ENCODE measurements around the gene NT5E.
A peak's percentile ranks its signal among the peaks of the same experiment; 100 is the strongest.

NT5E gene

DNA sequence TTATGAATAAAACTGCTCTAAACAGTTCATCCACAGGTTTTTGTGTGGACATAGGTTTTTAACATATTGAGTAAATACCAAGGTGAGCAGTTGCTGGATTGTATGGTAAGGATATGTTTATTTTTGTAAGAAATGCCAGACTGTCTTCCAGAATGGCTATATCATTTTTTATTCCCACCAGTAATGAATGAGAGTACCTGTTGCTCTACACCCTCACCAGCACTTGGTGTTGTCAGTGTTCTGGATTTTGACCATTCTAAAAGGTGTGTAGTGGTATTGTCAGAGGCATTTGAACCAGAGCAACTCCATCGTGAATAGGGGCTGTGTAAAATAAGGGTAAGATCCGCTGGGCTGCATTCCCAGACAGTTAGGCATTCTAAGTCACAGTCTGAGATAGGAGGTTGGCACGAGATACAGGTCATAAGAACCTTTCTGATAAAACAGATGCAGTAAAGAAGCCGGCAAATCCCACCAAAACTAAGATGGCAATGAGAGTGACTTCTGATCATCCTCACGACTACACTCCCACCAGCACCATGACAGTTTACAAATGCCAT lies 12.9 kb upstream of the NT5E start:
- no peak overlapping the region for H3K27ac Mint-ChIP-seq
- H3K4me1 Mint-ChIP-seq: peaks cover 5% of the 10 kb centered on the region
- no peak for DNase-seq
- no peaks in the 10 kb centered on the region for H3K27me3 Mint-ChIP-seq
- ATAC-seq: no peak
- H3K9me3 Mint-ChIP-seq: peaks cover 16 to 20% of the 10 kb centered on the region in 2 donors
- no peak overlapping the region for H3K4me3 Mint-ChIP-seq

DNA sequence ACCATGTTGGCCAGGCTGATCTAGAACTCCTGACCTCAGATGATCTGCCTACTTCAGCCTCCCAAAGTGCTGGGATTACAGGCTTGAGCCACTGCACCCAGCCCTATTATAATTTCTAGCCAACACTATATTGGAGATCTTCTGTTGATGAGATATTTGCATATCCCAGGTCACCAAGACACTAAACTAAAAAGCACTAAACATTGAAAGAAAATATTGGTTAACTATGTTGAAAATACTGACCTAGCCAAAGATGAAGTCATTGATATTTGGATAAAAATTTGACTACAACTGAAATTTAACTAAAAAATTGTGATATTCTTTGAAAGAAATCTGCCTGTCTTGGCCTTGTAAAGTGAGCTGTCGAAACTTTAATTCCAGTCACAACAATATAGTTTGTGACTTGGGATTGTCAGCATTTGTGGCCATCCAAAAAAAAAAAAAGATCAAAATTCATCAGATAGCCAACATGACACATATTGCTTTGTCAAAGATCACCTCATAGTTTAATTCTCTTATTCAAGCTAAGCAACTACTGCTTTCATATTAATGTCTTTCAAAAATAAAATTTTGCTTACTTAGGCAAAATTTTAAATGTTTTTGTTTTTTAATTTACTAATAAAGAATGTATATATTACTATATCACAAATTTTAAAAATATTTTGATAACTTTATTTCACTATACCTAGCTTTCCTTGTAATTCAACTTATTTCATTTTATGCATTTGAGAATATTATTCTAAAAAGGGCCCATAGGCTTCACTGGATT lies 6.3 kb upstream of the NT5E start:
- ATAC-seq (no peak), DNase-seq (no peak)
- Mint-ChIP-seq H3K4me3 (no peak overlapping the region), H3K4me1 (peaks cover 27% of the 10 kb centered on the region), H3K9me3 (peaks cover 8 to 14% of the 10 kb centered on the region in 2 donors), H3K27ac (no peak overlapping the region), H3K27me3 (no peaks in the 10 kb centered on the region)

DNA sequence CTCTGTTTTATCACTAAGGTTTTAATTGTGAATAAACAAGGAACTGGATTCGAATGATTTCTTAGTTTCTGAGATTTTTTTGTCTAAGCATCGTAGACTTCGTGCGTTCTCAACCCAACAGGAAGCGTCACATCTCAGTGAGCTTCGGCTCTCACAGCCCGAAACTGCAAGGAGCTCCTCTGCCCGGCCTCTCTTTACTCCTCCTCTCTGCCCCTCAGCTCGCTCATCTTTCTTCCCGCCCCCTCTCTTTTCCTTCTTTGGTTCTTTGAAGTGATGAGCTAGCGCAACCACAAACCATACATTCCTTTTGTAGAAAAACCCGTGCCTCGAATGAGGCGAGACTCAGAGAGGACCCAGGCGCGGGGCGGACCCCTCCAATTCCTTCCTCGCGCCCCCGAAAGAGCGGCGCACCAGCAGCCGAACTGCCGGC lies 480 bp upstream of the NT5E start:
- Mint-ChIP-seq H3K4me3 (peak overlapping the region; percentile 93 to 97), H3K4me1 (peaks cover 69% of the 10 kb centered on the region), H3K27me3 (no peaks in the 10 kb centered on the region), H3K27ac (peak overlapping the region in 1 of 2 donors; percentile 35), H3K9me3 (no peaks in the 10 kb centered on the region)
- ATAC-seq (peak; percentile 56), DNase-seq (peak; percentile 50 to 67)

DNA sequence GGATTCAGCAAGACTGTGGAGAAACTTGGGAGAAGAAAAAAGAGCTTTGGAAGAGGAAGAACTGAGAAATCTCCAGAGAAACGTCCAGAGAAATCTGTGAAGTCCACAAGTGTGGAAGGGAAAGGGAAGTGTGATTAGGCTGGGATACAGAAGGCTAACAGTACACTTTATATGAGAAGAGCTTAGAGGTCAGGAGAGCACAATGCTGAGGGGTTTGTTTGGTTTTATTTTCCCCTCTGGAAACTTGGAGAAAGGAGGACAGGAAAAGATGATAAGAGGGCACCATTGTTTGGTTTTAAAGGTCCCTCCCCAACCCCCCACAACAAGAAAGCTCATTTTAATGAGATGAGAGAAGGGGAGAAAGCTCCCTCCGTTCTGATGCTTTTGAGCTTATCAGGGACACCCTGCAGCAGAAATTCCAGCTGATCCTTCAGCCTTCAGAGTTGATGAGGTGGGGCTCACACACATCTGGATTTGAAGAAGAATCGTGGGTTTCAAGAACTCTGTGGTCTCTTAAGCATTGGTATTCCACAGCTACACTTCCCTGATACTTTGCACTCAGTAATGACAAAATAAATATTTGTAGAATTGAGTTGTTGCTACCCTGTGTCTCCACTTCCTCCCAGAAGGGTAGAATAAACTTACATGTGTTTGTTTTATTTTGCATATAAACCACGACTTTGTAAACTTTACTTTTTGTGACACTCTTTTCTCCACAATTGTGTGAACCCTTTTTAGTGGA lies 1.9 kb downstream of the NT5E start:
- Mint-ChIP-seq H3K9me3 (no peaks in the 10 kb centered on the region), H3K4me3 (peak overlapping the region; percentile 93 to 97), H3K27ac (peak overlapping the region in 1 of 2 donors; percentile 93), H3K4me1 (peaks cover 77% of the 10 kb centered on the region), H3K27me3 (no peaks in the 10 kb centered on the region)
- no peak for ATAC-seq
- no peak for DNase-seq

DNA sequence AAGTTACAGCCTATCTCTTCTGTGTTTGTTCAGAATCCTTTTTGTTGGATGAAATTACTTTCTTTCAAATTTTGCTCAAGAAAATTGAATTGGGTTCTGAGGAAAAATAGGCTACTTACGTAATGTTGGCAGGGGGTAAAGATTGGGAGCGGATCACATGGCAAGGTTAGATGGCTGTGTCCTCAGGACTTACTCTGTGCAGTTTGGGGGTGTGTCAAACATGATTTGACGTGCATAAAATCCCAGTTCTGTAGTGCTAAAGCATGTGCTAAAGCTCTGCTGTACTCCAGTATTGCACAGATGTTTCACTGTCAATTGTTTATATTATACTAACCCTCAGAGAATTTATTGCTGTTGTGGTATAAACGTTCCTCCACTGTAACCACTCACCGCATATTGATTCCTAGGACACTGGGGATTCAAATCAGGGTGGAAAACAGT lies 2.6 kb downstream of the NT5E start:
- ATAC-seq (no peak), DNase-seq (no peak)
- no peaks in the 10 kb centered on the region for H3K9me3 Mint-ChIP-seq
- H3K4me3 Mint-ChIP-seq: peak overlapping the region; percentile 93 to 97
- H3K27ac Mint-ChIP-seq: peak overlapping the region in 1 of 2 donors; percentile 85
- no peaks in the 10 kb centered on the region for H3K27me3 Mint-ChIP-seq
- H3K4me1 Mint-ChIP-seq: peaks cover 84% of the 10 kb centered on the region

DNA sequence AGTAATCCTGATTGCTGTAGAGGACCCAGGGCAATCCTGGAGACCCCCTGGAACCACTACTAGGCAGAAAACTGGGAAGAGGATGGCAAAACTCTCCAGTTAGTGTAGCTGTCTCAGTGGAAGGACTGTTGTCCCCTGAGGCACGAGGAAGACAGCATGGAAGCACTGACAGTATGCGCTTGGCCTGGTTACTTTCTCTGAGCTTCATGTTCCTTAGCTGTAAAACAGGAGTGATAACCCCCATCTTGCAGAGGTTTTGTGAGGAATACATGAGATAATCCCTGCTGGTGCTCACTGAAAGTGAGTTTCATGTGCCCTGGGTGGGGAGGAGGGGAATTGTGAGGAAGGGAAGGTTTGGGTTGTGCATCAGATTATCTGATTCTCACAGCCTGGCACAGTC lies 3.2 kb downstream of the NT5E start:
- no peak for DNase-seq
- Mint-ChIP-seq H3K4me3 (peak overlapping the region; percentile 93 to 97), H3K9me3 (no peaks in the 10 kb centered on the region), H3K27me3 (no peaks in the 10 kb centered on the region), H3K27ac (peak overlapping the region; percentile 81 to 85), H3K4me1 (peaks cover 85% of the 10 kb centered on the region)
- ATAC-seq: no peak

DNA sequence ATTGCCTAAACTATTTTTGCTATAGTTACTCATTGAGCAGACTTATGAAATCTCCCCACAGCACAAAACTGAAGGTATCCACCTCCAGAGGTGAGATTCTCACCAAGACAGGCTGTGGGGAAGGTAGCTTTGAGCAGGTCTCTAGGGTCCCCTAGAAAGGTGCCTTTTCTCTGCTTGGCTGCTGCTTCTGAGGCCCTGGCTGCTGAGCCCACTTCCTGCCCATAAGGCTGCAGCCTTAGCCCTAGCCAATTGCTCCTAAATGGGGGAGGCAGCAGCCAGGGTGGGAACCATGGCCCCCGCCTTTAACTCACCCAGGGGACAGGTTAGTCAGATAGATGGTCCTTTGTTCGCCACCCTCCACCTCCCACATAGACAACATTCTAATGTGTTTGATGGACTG lies 3.6 kb downstream of the NT5E start:
- peak overlapping the region; percentile 81 to 85 for H3K27ac Mint-ChIP-seq
- peak; percentile 37 for ATAC-seq
- peaks cover 85% of the 10 kb centered on the region for H3K4me1 Mint-ChIP-seq
- no peaks in the 10 kb centered on the region for H3K27me3 Mint-ChIP-seq
- peak overlapping the region; percentile 93 to 97 for H3K4me3 Mint-ChIP-seq
- no peaks in the 10 kb centered on the region for H3K9me3 Mint-ChIP-seq
- no peak for DNase-seq

DNA sequence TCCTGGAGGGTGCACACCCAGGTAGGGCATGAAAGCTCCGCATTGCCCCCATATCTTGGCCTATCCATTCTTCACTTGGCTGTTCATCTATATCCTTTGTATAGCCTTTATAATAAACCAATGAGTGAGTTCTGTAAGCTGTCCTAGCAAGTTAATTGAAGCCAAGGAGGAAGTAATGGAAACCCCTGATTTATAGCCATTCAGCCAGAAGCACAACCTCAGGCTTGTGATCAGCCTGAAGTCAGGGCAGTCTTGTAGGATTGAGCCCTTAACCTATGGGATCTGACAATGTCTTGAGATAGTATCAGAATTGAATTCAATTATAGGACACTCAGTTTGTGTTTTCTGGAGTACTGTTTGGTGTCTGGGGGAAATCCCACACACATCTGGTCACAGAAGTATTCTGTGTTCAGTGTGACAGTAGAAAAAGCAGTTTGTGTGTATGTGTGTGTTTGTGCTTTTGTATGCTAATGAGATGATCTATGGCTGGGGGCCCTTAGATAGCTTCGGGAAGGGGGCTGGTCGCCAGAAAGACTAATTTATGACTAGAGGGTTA lies 5.7 kb downstream of the NT5E start:
- H3K27me3 Mint-ChIP-seq: no peaks in the 10 kb centered on the region
- no peaks in the 10 kb centered on the region for H3K9me3 Mint-ChIP-seq
- peak overlapping the region in 1 of 2 donors; percentile 0 for H3K4me3 Mint-ChIP-seq
- H3K4me1 Mint-ChIP-seq: peaks cover 91% of the 10 kb centered on the region
- H3K27ac Mint-ChIP-seq: no peak overlapping the region
- DNase-seq: no peak
- no peak for ATAC-seq

DNA sequence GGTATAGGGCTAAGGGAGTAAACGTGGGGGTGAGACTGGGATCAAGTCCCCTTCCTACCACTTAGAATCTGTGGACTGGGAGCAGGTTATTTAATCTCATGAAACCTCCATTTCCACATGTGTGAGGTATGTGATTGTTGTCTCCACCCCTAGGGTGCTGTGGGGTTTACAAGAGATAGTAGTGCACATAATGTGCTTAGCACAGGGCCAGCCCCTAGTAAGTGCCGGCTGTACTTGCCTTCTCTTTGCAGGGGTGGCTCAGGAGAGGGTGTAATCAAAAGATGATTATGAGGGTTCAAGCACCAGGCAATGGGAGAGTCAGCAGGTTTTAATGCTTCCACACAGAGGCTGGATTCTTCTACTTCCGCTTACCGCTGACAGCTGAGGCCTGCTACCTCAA lies 6.9 kb downstream of the NT5E start:
- ATAC-seq: peak; percentile 26
- H3K27me3 Mint-ChIP-seq: no peaks in the 10 kb centered on the region
- H3K4me1 Mint-ChIP-seq: peaks cover 96% of the 10 kb centered on the region
- H3K4me3 Mint-ChIP-seq: no peak overlapping the region
- H3K9me3 Mint-ChIP-seq: no peaks in the 10 kb centered on the region
- H3K27ac Mint-ChIP-seq: peak overlapping the region; percentile 8 to 41
- no peak for DNase-seq

DNA sequence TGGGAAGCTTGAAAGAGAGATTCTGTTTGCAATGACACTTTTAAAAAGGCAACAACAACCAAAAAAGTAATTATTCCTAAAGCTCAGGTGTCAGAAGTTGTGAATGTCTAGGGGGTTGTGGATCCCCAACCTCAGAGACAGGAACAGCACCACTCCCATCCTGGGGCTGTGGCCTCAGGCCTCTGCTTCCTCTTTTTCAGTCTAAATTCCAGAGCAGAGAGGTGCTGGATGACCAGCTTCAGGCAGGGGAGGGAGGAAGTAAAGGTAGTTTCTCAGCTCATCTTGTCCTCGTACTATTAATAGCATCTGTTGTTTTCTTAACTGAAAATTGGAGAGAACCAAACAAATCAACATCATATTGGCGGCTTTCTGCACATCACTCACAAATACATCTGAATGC lies 8.3 kb downstream of the NT5E start:
- H3K4me1 Mint-ChIP-seq: peaks cover 97% of the 10 kb centered on the region
- no peak overlapping the region for H3K27ac Mint-ChIP-seq
- H3K27me3 Mint-ChIP-seq: no peaks in the 10 kb centered on the region
- DNase-seq (no peak), ATAC-seq (no peak)
- H3K4me3 Mint-ChIP-seq: peak overlapping the region in 1 of 2 donors; percentile 8
- no peaks in the 10 kb centered on the region for H3K9me3 Mint-ChIP-seq

DNA sequence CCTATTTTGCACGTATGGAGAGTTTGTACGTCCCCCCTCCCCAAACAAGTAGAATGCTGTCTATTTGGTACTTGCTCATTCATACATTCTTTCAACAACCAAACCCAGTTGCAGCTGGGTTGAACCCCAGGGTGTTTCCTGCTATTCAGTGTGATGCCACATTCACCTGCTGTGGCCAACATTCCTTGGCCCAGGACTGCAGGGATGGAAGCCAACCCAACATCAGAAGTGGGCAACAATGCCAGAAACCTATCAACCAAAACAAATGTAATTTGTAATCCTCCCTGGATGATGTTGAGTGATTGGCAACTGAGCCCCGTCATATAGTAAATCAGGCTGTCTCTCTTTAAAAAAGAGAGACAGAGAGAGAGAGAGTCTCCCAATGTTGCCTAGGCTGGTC lies 8.9 kb downstream of the NT5E start:
- Mint-ChIP-seq H3K4me1 (peaks cover 97% of the 10 kb centered on the region), H3K9me3 (no peaks in the 10 kb centered on the region), H3K27ac (peak overlapping the region in 1 of 2 donors; percentile 35), H3K27me3 (no peaks in the 10 kb centered on the region), H3K4me3 (peak overlapping the region; percentile 44 to 75)
- ATAC-seq (no peak), DNase-seq (no peak)

DNA sequence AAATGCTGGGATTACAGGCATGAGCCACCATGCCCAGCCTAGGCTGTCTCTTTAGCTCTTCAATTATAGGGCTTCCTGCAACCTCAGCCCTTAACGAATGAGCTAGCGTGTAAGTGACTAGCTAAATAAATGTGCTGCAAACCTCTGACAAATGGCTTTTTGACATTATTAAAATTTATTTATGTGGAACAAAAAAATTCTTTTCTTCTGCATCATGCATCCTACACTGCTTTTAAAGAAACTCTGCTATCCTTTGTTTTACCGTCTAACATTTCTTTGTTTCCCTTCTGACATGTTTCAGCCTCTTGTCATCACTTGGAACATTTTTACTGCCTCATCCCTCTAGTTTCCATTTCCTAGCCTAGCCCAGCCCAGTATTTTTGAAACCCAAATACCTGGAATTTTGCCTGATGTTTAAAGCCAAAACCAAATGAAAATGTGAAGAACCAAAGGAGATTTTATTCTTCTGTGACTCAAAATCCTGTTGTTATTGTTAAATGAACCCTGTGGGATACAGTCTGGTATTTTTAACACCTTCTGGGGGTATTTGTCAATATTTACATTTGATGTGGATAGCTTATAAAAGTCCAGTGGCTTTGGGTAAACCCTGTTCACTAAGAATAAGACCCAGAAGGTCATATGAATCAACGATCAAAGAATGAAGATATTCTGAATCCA lies 9.5 kb downstream of the NT5E start:
- Mint-ChIP-seq H3K4me3 (peak overlapping the region; percentile 44 to 75), H3K9me3 (no peaks in the 10 kb centered on the region), H3K27ac (peak overlapping the region; percentile 74 to 86), H3K27me3 (no peaks in the 10 kb centered on the region), H3K4me1 (peaks cover 97% of the 10 kb centered on the region)
- no peak for DNase-seq
- no peak for ATAC-seq

DNA sequence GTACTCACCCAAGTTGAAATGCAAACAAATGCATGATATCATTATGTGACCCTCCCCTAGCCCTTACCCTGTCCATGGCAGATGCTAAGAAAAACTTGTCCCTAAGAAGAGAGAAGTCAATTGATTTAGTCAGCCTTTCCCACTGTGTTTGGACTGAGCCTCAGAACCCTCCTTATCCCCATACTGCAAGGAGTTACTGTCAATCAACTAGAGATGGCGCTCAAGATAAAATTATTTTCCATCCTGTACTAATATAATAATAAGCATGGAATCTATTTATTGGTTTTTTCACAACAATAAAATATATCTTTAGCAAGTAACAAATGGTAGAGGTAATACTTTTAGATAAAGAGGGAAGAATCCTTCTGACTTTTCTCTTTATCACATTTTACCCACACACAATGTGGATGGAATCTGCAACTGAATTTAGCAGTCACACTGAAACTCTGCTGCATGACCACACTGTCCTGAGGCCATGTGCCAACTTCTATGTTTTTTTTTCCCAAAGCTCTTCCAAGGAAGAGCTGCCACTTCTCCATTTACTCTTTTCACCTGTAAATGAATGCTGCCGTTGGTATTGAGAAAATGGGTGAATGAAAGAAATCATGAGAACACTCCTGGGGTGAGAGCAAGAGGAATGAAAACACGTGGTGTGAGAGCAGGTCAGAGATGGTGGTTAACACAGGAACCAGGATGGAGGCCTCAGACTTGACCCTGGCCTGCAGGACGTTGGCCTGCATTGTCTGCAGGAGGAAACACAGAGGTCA lies 10.5 kb downstream of the NT5E start:
- no peak for DNase-seq
- ATAC-seq: no peak
- no peaks in the 10 kb centered on the region for H3K27me3 Mint-ChIP-seq
- H3K4me1 Mint-ChIP-seq: peaks cover 98% of the 10 kb centered on the region
- H3K9me3 Mint-ChIP-seq: no peaks in the 10 kb centered on the region
- peak overlapping the region; percentile 90 to 95 for H3K27ac Mint-ChIP-seq
- H3K4me3 Mint-ChIP-seq: peak overlapping the region; percentile 70 to 71

DNA sequence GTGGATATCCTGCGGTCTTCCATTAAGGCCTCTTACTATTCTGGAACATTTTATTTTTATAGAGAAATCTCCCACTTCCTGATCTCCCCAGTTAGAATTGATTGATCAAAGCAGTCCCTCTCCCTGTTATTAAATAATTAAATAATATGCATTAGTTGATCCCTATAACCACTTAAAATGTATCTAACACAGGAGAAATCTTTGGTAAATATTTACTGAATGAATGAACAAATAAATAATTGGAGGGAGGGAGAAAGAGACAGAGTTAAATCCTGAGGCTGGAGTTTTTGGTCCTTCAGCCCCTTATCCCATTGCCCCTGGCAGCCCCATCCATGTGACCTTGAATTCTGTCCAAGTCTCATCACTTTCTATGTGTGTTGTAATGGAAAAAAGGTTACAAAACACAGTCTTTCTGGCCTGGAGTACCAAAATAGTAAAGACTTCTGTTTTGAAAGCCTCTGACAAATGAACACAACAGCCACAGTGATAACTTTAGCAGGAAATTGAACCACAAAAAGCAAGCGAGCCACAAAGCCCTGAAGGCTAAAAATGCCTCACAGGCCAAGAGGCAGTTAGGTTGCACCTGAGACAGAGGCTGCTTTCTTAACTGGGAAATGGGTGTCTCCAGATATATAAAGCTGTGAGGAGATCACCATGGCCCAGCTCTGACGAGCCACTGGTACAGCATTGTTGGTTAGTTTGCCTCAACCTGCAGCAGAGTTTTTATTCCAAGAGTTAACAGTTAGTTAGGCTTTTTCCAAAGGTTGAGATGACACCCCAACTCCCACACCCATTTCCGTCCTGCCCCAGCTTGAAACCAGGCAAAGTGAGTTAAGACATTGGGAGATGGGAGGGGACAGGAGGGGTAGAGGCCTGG lies 11.3 kb downstream of the NT5E start:
- H3K27ac Mint-ChIP-seq: peak overlapping the region; percentile 90 to 95
- ATAC-seq (peak; percentile 66), DNase-seq (peak; percentile 58 to 76)
- H3K4me3 Mint-ChIP-seq: peak overlapping the region; percentile 70 to 71
- no peaks in the 10 kb centered on the region for H3K9me3 Mint-ChIP-seq
- H3K4me1 Mint-ChIP-seq: peaks cover 98% of the 10 kb centered on the region
- H3K27me3 Mint-ChIP-seq: no peaks in the 10 kb centered on the region
